Measurements from ENCODE around the gene ADAMTS19.

GRCh38 chr5:129747572-129748407 is 287.7 kb downstream of the ADAMTS19 start, which contains the start of gene MINAR2:
- no peak for TF ChIP-seq CTCF (IDR thresholded peaks at IDR 0.05; ENCODE audit: low read length)
- TF ChIP-seq EZH2 (IDR thresholded peaks at IDR 0.05; ENCODE audit: borderline replicate concordance, low read length): no peak

Measured in OCI-LY1 (cell line).